Neuronal stem cell (in vitro differentiated cells): Measurements from ENCODE around the gene KCNN3.

Source experiments
- DNase-seq: peaks from one replicate; pipeline ENCODE4 v3.0.0-alpha.2; 2013; ENCODE audit warnings: low spot score
- H2AFZ ChIP-seq: one replicate; pipeline ENCODE4 v1.6.1; 2013; ENCODE audit warnings: mild to moderate bottlenecking, low read length, inconsistent platforms
- H2AK5ac ChIP-seq: 2 replicates; pipeline ENCODE4 v1.6.1; 2013; ENCODE audit warnings: low read depth, mild to moderate bottlenecking, inconsistent platforms, low read length, moderate library complexity, mixed read lengths
- H2BK120ac ChIP-seq: 2 replicates; pipeline ENCODE4 v1.6.1; 2013; ENCODE audit warnings: low read depth, mild to moderate bottlenecking, inconsistent platforms, low read length, moderate library complexity, mixed read lengths
- H2BK12ac ChIP-seq: one replicate; pipeline ENCODE4 v1.6.1; 2013; ENCODE audit warnings: low read length, inconsistent platforms
- H2BK15ac ChIP-seq: 2 replicates; pipeline ENCODE4 v1.6.1; 2013; ENCODE audit warnings: mild to moderate bottlenecking, low read length, inconsistent platforms, mixed read lengths
- H2BK5ac ChIP-seq: one replicate; pipeline ENCODE4 v1.6.1; 2013; ENCODE audit warnings: inconsistent platforms, mild to moderate bottlenecking, low read length, moderate library complexity
- H3K14ac ChIP-seq: one replicate; pipeline ENCODE4 v1.6.1; 2013; ENCODE audit warnings: low read length, inconsistent platforms
- H3K18ac ChIP-seq: 2 replicates; pipeline ENCODE4 v1.6.1; 2013; ENCODE audit warnings: low read length, inconsistent platforms
- H3K23ac ChIP-seq: 2 replicates; pipeline ENCODE4 v1.6.1; 2013; ENCODE audit warnings: low read depth, mild to moderate bottlenecking, mixed read lengths, low read length, inconsistent platforms; ENCODE audit not compliant: poor library complexity
- H3K27ac ChIP-seq: replicated peaks from 3 replicates; pipeline ENCODE4 v1.5.1; 2013; ENCODE audit warnings: low read length, inconsistent platforms
- H3K27me3 ChIP-seq, 3 experiments: 2 replicates each; pipeline ENCODE4 v1.6.1; 2013; ENCODE audit warnings: low read length in 3 of 3, mild to moderate bottlenecking in 2 of 3, inconsistent platforms in 1 of 3, low read depth in 1 of 3, mixed read lengths in 1 of 3, moderate library complexity in 1 of 3; ENCODE audit not compliant: control insufficient read depth in 3 of 3, insufficient read depth in 3 of 3
- H3K36me3 ChIP-seq, 2 donors: replicated peaks in 1 of 2; 2 replicates each; pipeline ENCODE4 v1.6.1; 2013; ENCODE audit warnings: low read length in 2 of 2; ENCODE audit not compliant: control insufficient read depth in 2 of 2, insufficient read depth in 2 of 2
- H3K4ac ChIP-seq: 2 replicates; pipeline ENCODE4 v1.6.1; 2013; ENCODE audit warnings: inconsistent platforms, mild to moderate bottlenecking, low read length, moderate library complexity
- H3K4me1 ChIP-seq, 2 donors: 1 replicate in 1 of 2; 2 replicates in 1 of 2; pipeline ENCODE4 v1.6.1; 2013; ENCODE audit warnings: low read length in 2 of 2, low read depth in 1 of 2; ENCODE audit not compliant: control insufficient read depth in 2 of 2, insufficient read depth in 1 of 2
- H3K4me2 ChIP-seq: one replicate; pipeline ENCODE4 v1.6.1; 2013; ENCODE audit warnings: mild to moderate bottlenecking, low read length, inconsistent platforms; ENCODE audit not compliant: insufficient read depth, poor library complexity, severe bottlenecking
- H3K4me3 ChIP-seq, 2 donors: 2 replicates each; pipeline ENCODE4 v1.5.1; 2013; ENCODE audit warnings: low read length in 2 of 2, mild to moderate bottlenecking in 2 of 2, inconsistent platforms in 1 of 2, moderate library complexity in 1 of 2
- H3K79me1 ChIP-seq: one replicate; pipeline ENCODE4 v1.6.1; 2013; ENCODE audit warnings: low read depth, mild to moderate bottlenecking, inconsistent platforms, low read length, moderate library complexity
- H3K9ac ChIP-seq: one replicate; pipeline ENCODE4 v1.6.1; 2013; ENCODE audit warnings: mild to moderate bottlenecking, low read depth, low read length, inconsistent platforms; ENCODE audit not compliant: poor library complexity
- H3K9me3 ChIP-seq, 2 donors: replicated peaks in 1 of 2; 2 replicates each; pipeline versions ENCODE3 to v1.6.1; 2013; ENCODE audit warnings: low read length in 2 of 2, mild to moderate bottlenecking in 2 of 2, inconsistent platforms in 1 of 2, low read depth in 1 of 2, mixed read lengths in 1 of 2, moderate library complexity in 1 of 2; ENCODE audit not compliant: control insufficient read depth in 2 of 2, insufficient read depth in 1 of 2
- H4K8ac ChIP-seq: one replicate; pipeline ENCODE4 v1.6.1; 2013; ENCODE audit warnings: low read depth, mild to moderate bottlenecking, inconsistent platforms, low read length, moderate library complexity
- H4K91ac ChIP-seq: one replicate; pipeline ENCODE4 v1.6.1; 2013; ENCODE audit warnings: low read length, low read depth, mild to moderate bottlenecking, inconsistent platforms; ENCODE audit not compliant: poor library complexity
- WGBS, 2 donors: extraction: QIAGEN DNeasy Blood & Tissue Kit; methylation state at CpG; one replicate each; pipeline ENCODE4 v1.1.7; 2013; ENCODE audit warnings: missing lambda C conversion rate in 2 of 2, mixed read lengths in 1 of 2; ENCODE audit not compliant: insufficient read length in 2 of 2, insufficient replicate concordance in 1 of 2; ENCODE audit errors: extremely low coverage in 2 of 2; 5-methylcytosine and 5-hydroxymethylcytosine counted together

The KCNN3 gene

DNA sequence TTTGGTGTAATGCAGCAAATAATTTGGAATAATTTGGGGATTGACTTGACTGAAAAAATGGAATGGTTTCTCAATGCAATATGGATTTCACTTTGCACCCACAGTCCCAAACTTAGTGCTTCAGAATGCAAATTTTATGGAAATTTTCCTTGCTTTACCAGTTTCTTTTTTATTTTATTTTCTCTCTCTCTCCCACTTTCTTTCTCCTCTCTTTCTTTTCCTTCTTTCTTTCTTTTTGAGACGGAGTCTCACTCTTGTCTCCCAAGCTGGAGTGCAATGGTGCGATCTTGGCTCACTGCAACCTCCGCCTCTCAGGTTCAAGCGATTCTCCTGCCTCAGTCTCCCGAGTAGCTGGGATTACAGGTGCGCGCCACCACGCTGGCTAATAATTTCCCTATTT is 110.3 kb downstream of the KCNN3 start:
- Histone ChIP-seq H3K14ac (no peak overlapping the region), H3K9me3 (no peaks in the 10 kb centered on the region), H4K8ac (no peak overlapping the region), H3K27ac (no peak overlapping the region), H3K9ac (no peak overlapping the region), H3K4me1 (peaks cover 0 to 7% of the 10 kb centered on the region in 2 donors), H3K36me3 (no peaks in the 10 kb centered on the region), H3K79me1 (no peaks in the 10 kb centered on the region), H2AFZ (no peak overlapping the region), H2BK5ac (no peak overlapping the region), H3K27me3 (peaks cover 0 to 22% (median 7%) of the 10 kb centered on the region in 3 experiments), H2BK12ac (no peak overlapping the region), H2BK15ac (no peak overlapping the region), H3K4me3 (no peak overlapping the region), H3K4ac (no peak overlapping the region), H2BK120ac (no peak overlapping the region), H2AK5ac (no peak overlapping the region), H4K91ac (no peak overlapping the region), H3K4me2 (no peak overlapping the region), H3K23ac (no peak overlapping the region), H3K18ac (no peak overlapping the region)
- DNase-seq: no peak
- WGBS, 2 donors: no CpG with 5 or more reads among the region's 8 CpGs

DNA sequence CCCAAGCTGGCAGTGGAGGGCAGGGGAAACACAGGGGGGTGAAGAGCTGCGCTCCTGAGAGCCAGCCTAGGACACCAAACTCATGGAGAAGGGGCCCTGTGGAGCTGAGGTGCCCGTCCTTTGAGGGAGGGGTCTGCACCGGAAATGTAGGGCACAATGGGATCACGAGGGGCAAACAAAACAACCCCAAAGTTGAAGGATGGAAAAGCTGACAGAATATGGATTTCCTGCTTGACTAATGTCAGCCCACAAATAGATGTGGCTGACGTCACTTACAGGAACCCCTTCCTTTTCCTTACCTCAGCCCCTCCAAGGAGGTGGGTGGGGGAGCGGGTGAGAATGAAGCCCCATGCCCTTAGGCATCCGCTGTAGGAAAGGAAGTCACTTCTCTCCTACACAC is 110.9 kb downstream of the KCNN3 start:
- H3K4me2 ChIP-seq: no peak overlapping the region
- H3K9me3 ChIP-seq: no peaks in the 10 kb centered on the region
- peaks cover 0 to 7% of the 10 kb centered on the region in 2 donors for H3K4me1 ChIP-seq
- no peak overlapping the region for H3K4ac ChIP-seq
- no peak overlapping the region for H3K27ac ChIP-seq
- H2AFZ ChIP-seq: no peak overlapping the region
- H2BK5ac ChIP-seq: no peak overlapping the region
- H3K14ac ChIP-seq: no peak overlapping the region
- no peak overlapping the region for H4K8ac ChIP-seq
- no peak overlapping the region for H2AK5ac ChIP-seq
- H2BK12ac ChIP-seq: no peak overlapping the region
- H3K18ac ChIP-seq: no peak overlapping the region
- H3K23ac ChIP-seq: no peak overlapping the region
- no peak overlapping the region for H3K9ac ChIP-seq
- H3K27me3 ChIP-seq: peaks cover 0 to 20% (median 7%) of the 10 kb centered on the region in 3 experiments
- no peak for DNase-seq
- H4K91ac ChIP-seq: no peak overlapping the region
- H3K36me3 ChIP-seq: no peaks in the 10 kb centered on the region
- H2BK120ac ChIP-seq: no peak overlapping the region
- WGBS, 2 donors: no CpG with 5 or more reads among the region's 7 CpGs
- no peaks in the 10 kb centered on the region for H3K79me1 ChIP-seq
- H3K4me3 ChIP-seq: no peak overlapping the region
- no peak overlapping the region for H2BK15ac ChIP-seq

DNA sequence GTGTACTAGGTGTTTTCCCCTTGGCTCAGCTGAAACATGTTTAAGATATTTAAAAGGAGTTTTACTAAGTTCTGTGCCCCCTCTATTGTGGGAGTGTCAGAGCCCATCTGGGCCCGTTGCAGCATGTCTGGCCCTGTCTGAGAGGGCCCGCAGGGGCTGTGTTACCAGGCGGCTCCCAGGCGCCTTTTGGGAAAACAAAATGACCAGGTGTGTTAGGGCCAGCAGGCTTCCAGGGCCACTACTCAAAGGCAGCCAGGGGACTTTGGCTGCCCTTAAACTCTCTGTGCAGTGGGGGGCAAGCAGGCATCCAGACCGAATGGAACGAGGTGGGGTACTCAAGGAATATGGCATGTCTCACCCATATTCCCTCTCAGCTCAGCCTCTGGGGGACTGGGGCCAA is 111.7 kb downstream of the KCNN3 start:
- Histone ChIP-seq H3K23ac (no peak overlapping the region), H3K9ac (no peak overlapping the region), H2AK5ac (no peak overlapping the region), H2BK120ac (no peak overlapping the region), H3K27me3 (peaks cover 0 to 20% (median 7%) of the 10 kb centered on the region in 3 experiments), H2BK12ac (no peak overlapping the region), H3K4me2 (no peak overlapping the region), H3K4me3 (no peak overlapping the region), H3K18ac (no peak overlapping the region), H3K14ac (peak overlapping the region; percentile 83), H3K9me3 (no peaks in the 10 kb centered on the region), H3K4me1 (peaks cover 0 to 7% of the 10 kb centered on the region in 2 donors), H3K4ac (no peak overlapping the region), H3K27ac (no peak overlapping the region), H2BK5ac (no peak overlapping the region), H4K8ac (no peak overlapping the region), H3K36me3 (no peaks in the 10 kb centered on the region), H4K91ac (no peak overlapping the region), H3K79me1 (no peaks in the 10 kb centered on the region), H2BK15ac (no peak overlapping the region), H2AFZ (no peak overlapping the region)
- DNase-seq: no peak
- no CpG with 5 or more reads among the region's 6 CpGs for WGBS, 2 donors

DNA sequence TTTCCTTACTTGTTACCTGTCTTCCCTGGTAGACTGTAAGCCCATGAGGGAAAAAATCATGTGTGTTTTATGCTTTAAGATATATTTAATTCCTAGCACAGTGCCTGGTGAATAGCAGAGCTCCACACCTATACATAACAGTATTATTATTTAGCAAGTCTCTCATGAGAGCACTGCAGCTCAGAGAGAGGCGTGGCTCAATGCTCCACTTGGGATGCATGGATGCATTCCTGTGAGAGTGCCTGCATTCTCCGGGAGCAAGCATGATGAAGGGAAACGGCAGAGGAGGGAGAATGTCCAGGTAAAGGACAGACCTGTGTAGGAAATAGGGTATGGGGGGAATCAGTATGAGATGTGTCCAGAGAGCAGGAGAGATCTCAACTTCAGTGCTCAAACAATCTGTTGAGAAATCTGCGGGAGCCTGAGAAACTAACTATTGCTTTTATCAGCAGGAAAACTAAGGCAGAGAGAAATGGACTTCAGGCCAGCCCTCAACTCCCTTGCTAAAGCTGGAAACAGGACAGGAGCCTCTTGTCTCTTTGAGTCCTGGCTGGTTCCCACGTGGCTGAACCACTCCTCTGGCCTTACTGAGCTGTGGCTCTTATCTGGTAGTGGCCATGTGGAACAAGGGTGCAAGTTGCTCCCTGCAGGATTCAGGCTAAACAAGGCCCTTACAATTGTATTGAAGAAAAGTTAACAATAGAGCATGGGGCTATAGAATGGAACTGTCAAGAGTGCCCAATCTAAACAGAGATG is 113.1 kb downstream of the KCNN3 start:
- no peak overlapping the region for H3K4ac ChIP-seq
- WGBS, 2 donors: no CpG with 5 or more reads among the region's 5 CpGs

More for the DNA sequence above, 113.1 kb downstream of the KCNN3 start:
- Histone ChIP-seq H3K27ac (no peak overlapping the region), H2BK12ac (no peak overlapping the region), H3K36me3 (no peaks in the 10 kb centered on the region), H3K9ac (no peak overlapping the region), H2BK15ac (no peak overlapping the region), H3K4me3 (no peak overlapping the region), H3K14ac (no peak overlapping the region), H3K23ac (no peak overlapping the region), H2AK5ac (no peak overlapping the region), H4K8ac (no peak overlapping the region), H2AFZ (no peak overlapping the region), H3K18ac (no peak overlapping the region), H2BK120ac (no peak overlapping the region), H2BK5ac (no peak overlapping the region), H3K27me3 (peaks cover 0 to 16% (median 7%) of the 10 kb centered on the region in 3 experiments), H3K9me3 (no peaks in the 10 kb centered on the region), H3K4me1 (peaks cover under 1 to 7% of the 10 kb centered on the region in 2 donors), H3K4me2 (no peak overlapping the region), H3K79me1 (no peaks in the 10 kb centered on the region), H4K91ac (no peak overlapping the region)
- no peak for DNase-seq
